Measurements from ENCODE around the gene FECH. TPM values are rescaled to one million over a fixed set of nuclear protein-coding genes. Genes with fewer than 3 reads are reported as not detected.
"Not testable (repeated sequence)": the region's sequence is repeated elsewhere in the genome, so short reads cannot be mapped to it uniquely, and the experiment has no call there.

The FECH gene
- total RNA-seq, 2 donors from 2014 or later: 27.6 to 31.7 TPM

- Mint-ChIP-seq H3K36me3 (ENCODE audit: low read depth) (peaks cover 80% of the 10 kb centered on the region), H3K4me3 (no peak overlapping the region), H3K27ac (peak overlapping the region; percentile 44), H3K9me3 (no peaks in the 10 kb centered on the region), H3K4me1 (peaks cover 12% of the 10 kb centered on the region), H3K27me3 (ENCODE audit: insufficient read depth) (no peaks in the 10 kb centered on the region)
- Histone ChIP-seq H3K9ac (ENCODE audit: extremely low read depth, low read length, poor library complexity, severe bottlenecking) (no peak overlapping the region), H3K27ac (ENCODE audit: low read depth, low read length) (no peak overlapping the region), H3K4me3 (ENCODE audit: low read length) (no peak overlapping the region), H3K4me1 (ENCODE audit: control insufficient read depth, insufficient read depth, low read length) (peaks cover 15% of the 10 kb centered on the region), H3K36me3 (ENCODE audit: control insufficient read depth, insufficient read depth, low read length) (peaks cover 89% of the 10 kb centered on the region), H3K9me3 (ENCODE audit: control insufficient read depth, low read length) (no peaks in the 10 kb centered on the region), H3K27me3 (ENCODE audit: control insufficient read depth, insufficient read depth, low read length, poor library complexity, severe bottlenecking) (no peaks in the 10 kb centered on the region)
- TF ChIP-seq CTCF (conservative IDR thresholded peaks at IDR 0.05): no peak
- DNase-seq: no peak
- WGBS, 2 experiments (ENCODE audit: insufficient coverage in 1 of 2, insufficient read length in 1 of 2): 77% methylated on average over 1 of the region's 1 CpG; no CpG with 5 or more reads in 1 of the 2 experiments
Observed at GRCh38 chr18:57603871-57604270, 17.4 kb upstream of the FECH start.

GRCh38 chr18:57595347-57595746 is 8.8 kb upstream of the FECH start:
- Mint-ChIP-seq H3K9me3 (no peaks in the 10 kb centered on the region), H3K4me1 (peaks cover 11% of the 10 kb centered on the region), H3K27me3 (ENCODE audit: insufficient read depth) (no peaks in the 10 kb centered on the region), H3K4me3 (no peak overlapping the region), H3K27ac (peak overlapping the region; percentile 83), H3K36me3 (ENCODE audit: low read depth) (peaks cover 30% of the 10 kb centered on the region)
- Histone ChIP-seq H3K36me3 (ENCODE audit: control insufficient read depth, insufficient read depth, low read length) (peaks cover 26% of the 10 kb centered on the region), H3K27me3 (ENCODE audit: control insufficient read depth, insufficient read depth, low read length, poor library complexity, severe bottlenecking) (no peaks in the 10 kb centered on the region), H3K9ac (ENCODE audit: extremely low read depth, low read length, poor library complexity, severe bottlenecking) (no peak overlapping the region), H3K27ac (ENCODE audit: low read depth, low read length) (no peak overlapping the region), H3K4me3 (ENCODE audit: low read length) (no peak overlapping the region), H3K9me3 (ENCODE audit: control insufficient read depth, low read length) (peaks cover 4% of the 10 kb centered on the region), H3K4me1 (ENCODE audit: control insufficient read depth, insufficient read depth, low read length) (no peaks in the 10 kb centered on the region)
- DNase-seq: peak; percentile 60
- TF ChIP-seq CTCF (conservative IDR thresholded peaks at IDR 0.05): no peak

GRCh38 chr18:57592716-57593115 is 6.2 kb upstream of the FECH start:
- H3K9me3 ChIP-seq (ENCODE audit: control insufficient read depth, low read length); H3K27ac ChIP-seq (ENCODE audit: low read depth, low read length); H3K4me3 Mint-ChIP-seq; H3K36me3 Mint-ChIP-seq (ENCODE audit: low read depth); H3K27me3 ChIP-seq (ENCODE audit: control insufficient read depth, insufficient read depth, low read length, poor library complexity, severe bottlenecking); H3K4me1 ChIP-seq (ENCODE audit: control insufficient read depth, insufficient read depth, low read length); H3K27me3 Mint-ChIP-seq (ENCODE audit: insufficient read depth); DNase-seq; H3K4me3 ChIP-seq (ENCODE audit: low read length); H3K27ac Mint-ChIP-seq; H3K36me3 ChIP-seq (ENCODE audit: control insufficient read depth, insufficient read depth, low read length); H3K9ac ChIP-seq (ENCODE audit: extremely low read depth, low read length, poor library complexity, severe bottlenecking); H3K9me3 Mint-ChIP-seq: not testable (repeated sequence)
- H3K4me1 Mint-ChIP-seq: peaks cover 20% of the 10 kb centered on the region
- WGBS, 2 experiments (ENCODE audit: insufficient coverage in 1 of 2, insufficient read length in 1 of 2): 93 to 100% methylated on average over 1 to 4 of the region's 4 CpGs

- H3K27ac ChIP-seq (ENCODE audit: low read depth, low read length): no peak overlapping the region
- H3K27me3 ChIP-seq (ENCODE audit: control insufficient read depth, insufficient read depth, low read length, poor library complexity, severe bottlenecking): no peaks in the 10 kb centered on the region
- Mint-ChIP-seq H3K9me3 (no peaks in the 10 kb centered on the region), H3K36me3 (ENCODE audit: low read depth) (no peaks in the 10 kb centered on the region), H3K4me1 (peaks cover 31% of the 10 kb centered on the region), H3K27me3 (ENCODE audit: insufficient read depth) (no peaks in the 10 kb centered on the region), H3K27ac (no peak overlapping the region), H3K4me3 (no peak overlapping the region)
- peaks cover 12% of the 10 kb centered on the region for H3K4me1 ChIP-seq (ENCODE audit: control insufficient read depth, insufficient read depth, low read length)
- WGBS, 2 experiments (ENCODE audit: insufficient coverage in 1 of 2, insufficient read length in 1 of 2): 63% methylated on average over 1 of the region's 2 CpGs; no CpG with 5 or more reads in 1 of the 2 experiments
- H3K9me3 ChIP-seq (ENCODE audit: control insufficient read depth, low read length): no peaks in the 10 kb centered on the region
- H3K36me3 ChIP-seq (ENCODE audit: control insufficient read depth, insufficient read depth, low read length): no peaks in the 10 kb centered on the region
- no peak overlapping the region for H3K9ac ChIP-seq (ENCODE audit: extremely low read depth, low read length, poor library complexity, severe bottlenecking)
- TF ChIP-seq CTCF (conservative IDR thresholded peaks at IDR 0.05): no peak
- no peak for DNase-seq
- H3K4me3 ChIP-seq (ENCODE audit: low read length): no peak overlapping the region
Observed at GRCh38 chr18:57589161-57589560, 2.7 kb upstream of the FECH start.
